HG03469 (cell line): ENCODE measurements around the gene DHFR2.
A peak's percentile ranks its signal among the peaks of the same experiment; 100 is the strongest.
"Not testable (repeated sequence)": the region's sequence is repeated elsewhere in the genome, so short reads cannot be mapped to it uniquely, and the experiment has no call there.

Source experiments
- ATAC-seq: cut with Tn5 transposase; IDR thresholded peaks from one replicate; pipeline ENCODE4 v1.9.1; 2021; ENCODE audit warnings: mild to moderate bottlenecking, moderate library complexity, moderate number of reproducible peaks; ENCODE audit not compliant: unreplicated experiment

DHFR2 gene

DNA sequence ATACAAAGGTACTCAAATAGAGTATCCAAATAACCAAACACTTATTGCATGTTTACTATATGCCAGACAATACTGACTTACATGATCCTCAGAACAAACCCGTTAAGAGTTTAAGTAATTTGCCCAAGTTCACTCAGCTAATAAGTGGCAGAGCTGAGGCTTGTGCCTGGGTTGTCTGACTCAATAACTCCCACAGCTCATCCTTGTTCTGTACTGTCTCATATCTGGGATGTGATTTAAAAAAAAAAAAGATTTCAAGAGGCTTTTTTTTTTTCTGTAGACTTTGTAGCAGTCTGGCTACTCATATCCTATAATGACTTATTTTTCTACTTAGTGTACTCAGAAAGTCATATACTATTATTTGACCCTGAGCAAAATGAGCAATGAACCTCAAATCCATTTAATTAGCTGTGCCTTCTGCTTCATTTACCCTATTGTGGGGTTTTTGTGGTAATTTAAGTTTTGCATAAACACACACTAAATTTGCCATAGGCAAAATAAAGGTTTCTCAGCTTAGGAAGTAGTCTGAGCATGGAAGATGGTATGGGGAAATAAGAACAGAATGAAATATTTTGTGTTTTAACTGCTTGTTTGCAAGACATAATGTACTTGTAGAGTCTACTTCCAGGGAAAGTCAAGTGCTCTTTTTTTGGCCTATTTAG, 3.2 kb upstream of the DHFR2 start:
- no peak for ATAC-seq

- no peak for ATAC-seq
Observed at GRCh38 chr3:94065122-94065521, 2.4 kb upstream of the DHFR2 start.

DNA sequence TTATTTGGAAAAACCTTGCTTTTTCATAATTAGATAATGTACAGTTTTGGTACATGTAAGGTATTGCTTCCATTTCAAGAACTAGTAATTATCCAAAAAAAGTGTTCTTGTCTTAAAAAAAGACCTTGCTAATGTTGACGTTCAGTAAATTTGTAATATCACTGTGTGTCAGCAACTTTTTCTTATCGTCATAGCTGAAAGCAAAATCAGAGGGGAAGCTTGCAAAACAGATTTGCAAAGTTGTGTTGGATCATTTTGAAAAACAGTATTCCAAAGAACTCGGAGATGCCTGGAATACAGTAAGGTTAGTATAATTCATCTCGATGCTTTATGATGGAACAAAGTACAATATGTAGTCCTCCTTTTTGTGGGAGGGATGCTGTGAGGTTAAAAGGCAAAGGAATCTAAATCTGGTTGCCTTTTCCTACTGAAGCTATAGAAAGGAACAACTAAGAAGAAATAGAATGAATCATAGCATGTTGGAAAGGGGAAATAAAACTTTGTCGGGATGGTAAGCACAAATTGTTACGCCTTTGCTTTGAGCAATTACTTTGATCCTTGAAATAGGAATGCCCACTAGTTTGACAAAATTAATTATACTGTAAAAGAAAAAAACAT, 1.6 kb upstream of the DHFR2 start:
- ATAC-seq = no peak

- no peak for ATAC-seq
Observed at GRCh38 chr3:94063496-94064119, 892 bp upstream of the DHFR2 start.

GRCh38 chr3:94061297-94061696, 1.4 kb downstream of the DHFR2 start:
- ATAC-seq = no peak

- ATAC-seq = no peak
Observed at GRCh38 chr3:94050546-94050945, 12.2 kb downstream of the DHFR2 start.

- no peak for ATAC-seq
Observed at GRCh38 chr3:94049267-94049666, 13.4 kb downstream of the DHFR2 start.

DNA sequence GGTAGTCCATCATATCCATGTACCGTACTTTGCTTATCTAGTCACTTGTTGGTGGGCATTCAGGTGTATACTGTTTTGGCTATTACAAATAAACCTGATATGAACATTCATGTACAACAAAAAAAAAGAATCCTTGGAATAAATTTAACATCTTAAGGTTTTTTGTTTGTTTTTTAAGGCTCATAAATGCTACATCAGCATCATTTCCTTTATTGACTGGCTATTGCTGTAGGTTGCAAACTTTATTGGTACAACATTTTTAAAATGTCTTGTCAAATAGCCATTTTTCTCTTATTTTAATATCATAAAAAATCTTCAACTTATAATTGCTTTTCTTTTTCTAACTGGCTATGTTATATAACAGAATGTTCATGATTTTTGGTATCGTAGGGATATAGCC, 16.2 kb downstream of the DHFR2 start:
- ATAC-seq = no peak

- ATAC-seq = not testable (repeated sequence)
Observed at GRCh38 chr3:94044100-94044936, 18.4 kb downstream of the DHFR2 start.

DNA sequence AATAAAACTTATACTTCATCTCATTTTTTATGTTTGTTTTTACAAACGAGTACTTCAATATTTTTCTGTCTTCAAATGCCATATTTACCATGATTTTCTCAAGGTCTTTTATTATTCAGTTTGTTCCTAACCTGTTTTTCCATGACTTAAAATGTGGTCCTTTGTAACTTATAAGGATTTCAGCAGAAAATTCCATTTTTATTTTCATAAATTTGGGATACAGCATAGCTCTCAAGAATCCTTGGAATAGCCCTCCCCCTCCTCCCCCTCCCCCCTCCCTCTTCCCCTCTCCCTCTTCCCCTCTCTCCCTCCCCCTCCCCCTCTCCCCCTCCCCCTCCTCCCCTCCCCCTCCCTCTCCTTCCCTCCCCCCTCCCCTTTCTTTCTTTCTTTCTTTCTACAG, 19.4 kb downstream of the DHFR2 start:
- ATAC-seq = no peak

GRCh38 chr3:94036909-94037507, 25.7 kb downstream of the DHFR2 start:
- peak; percentile 90 for ATAC-seq

DNA sequence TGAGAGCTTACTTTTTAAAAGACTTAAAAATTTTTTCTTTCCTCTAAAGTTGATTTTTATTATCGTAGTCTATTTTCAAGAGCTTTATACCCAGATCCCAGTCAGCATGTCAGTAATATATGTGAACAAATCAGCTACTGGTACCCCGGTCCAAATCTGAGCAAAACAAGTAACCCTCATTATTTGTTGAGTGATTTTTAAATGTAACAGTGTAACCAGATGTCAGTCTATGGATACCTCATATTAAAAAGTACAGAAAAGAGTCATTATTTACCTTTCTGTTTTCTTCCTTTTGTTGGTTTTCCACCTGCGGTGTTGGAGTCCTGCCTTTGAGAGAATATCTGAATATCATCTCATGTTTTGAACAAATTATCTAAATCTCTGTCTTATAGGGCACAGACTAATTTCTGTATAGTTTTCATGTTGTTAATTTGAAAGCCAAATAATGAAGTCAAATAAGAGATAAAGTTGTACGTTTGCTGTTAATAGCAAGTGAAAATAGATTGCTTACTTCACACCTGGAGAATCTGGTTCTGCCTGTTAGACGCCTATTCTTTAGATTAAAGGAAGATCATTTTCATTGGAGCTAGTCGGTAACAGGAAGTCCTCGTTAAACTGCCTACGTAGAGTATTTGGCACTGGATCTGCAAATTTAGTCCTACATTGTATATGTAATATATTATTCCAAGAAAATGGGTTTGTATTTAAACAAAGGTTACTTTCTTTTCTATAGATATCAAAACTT, 34.5 kb downstream of the DHFR2 start, which contains the start of gene STX19:
TSS of gene STX19 (minus strand) at position 505 of the 745 bp plus-strand sequence. CDS start 13,328 bp downstream, outside the sequence.
- no peak for ATAC-seq

GRCh38 chr3:94026623-94027022, 36.1 kb downstream of the DHFR2 start:
- ATAC-seq = no peak

DNA sequence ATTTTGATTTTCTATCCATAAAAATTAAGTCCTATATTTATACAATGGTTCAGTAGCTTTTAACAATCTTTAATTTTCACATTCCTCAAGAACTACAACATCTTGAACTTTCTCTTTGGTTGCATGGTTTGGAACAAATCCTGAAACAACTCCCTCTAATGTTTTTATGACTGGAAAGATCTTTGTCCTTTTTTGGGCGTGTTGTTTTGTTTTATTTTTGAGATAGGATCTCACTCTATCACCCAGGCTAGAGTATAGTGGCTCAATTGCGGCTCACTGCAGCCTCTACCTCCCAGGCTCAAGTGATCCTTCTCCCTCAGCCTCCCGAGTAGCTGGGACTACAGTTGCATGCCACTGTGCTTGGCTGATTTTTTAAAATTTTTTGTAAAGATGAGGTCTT, 38.3 kb downstream of the DHFR2 start:
- ATAC-seq = no peak

DNA sequence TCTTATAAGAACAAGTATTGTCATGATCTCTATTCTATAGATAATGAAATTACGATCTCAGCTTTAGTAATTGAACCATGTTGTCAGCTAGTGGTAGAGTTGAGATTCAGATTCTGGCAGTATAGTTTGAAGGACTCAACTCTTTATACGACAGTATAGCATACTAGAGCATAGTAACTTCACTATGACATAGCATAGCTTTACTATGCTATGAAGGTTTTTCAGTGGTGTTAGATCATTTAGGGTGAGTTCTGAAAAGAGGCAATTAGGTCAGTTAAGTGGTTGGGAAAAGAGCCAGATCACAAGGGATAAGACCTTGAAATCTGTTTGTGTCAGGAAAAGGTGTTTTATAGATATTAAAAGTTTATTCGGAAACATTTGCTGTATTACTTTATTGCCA, 42.4 kb downstream of the DHFR2 start:
- no peak for ATAC-seq

DNA sequence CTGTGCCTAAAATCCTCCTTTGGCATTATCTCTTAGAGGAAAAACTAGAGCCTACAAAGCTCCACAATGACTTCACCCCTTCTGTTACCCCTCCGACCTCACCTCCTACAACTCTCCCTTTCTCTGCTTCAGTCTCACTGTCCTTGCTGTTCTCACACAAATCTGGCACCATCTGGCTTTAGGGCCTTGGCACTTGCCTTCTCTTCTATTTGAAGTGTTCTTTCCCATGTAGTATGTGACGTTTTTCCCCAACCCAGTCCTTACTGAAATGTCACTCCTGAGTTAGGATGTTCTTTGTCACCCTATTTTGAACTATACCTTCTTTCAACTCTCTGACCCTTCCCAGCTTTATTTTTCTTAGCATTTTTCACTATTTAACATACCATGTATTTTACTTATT, 43.1 kb downstream of the DHFR2 start:
- ATAC-seq = no peak

DNA sequence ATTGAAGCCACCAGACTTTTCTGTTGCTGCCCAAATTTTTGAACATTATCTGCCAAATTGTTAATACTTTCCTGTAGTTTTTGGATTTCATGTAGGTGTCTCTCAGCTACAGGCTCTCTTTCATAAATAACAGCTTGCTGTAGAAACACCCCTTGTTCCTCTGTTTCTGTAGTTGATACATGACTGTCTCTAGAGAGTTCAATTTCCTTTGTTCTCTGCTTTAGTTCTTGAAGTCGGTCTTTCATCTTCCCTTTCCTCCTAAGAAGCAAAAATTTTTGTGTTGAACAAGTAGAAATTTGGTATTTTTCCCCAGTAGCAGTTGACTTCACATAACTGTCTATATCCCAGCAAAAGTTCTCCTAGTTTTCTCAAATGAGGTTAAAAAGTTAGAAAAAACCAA, 47.7 kb downstream of the DHFR2 start:
- no peak for ATAC-seq

DNA sequence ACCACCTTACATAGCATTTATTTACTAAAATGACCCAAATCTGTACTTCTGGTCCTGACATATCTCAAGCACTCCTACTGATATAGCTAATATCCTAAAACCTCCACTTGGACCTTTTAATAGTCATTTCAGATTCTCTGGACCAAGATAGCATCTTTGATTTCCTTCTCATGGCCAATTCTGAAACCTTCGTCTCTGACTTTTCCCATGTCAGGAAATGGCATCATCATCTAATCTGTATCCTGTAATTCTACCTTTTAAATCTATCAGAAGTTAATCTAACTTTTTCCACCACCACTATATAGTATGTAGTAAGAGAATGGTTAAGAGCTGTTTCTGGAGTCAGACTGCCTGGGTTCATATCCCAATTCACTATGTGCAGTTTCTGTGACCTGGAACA, 50.5 kb downstream of the DHFR2 start:
- no peak for ATAC-seq

- no peak for ATAC-seq
Observed at GRCh38 chr3:94011233-94011711, 51.4 kb downstream of the DHFR2 start.

DNA sequence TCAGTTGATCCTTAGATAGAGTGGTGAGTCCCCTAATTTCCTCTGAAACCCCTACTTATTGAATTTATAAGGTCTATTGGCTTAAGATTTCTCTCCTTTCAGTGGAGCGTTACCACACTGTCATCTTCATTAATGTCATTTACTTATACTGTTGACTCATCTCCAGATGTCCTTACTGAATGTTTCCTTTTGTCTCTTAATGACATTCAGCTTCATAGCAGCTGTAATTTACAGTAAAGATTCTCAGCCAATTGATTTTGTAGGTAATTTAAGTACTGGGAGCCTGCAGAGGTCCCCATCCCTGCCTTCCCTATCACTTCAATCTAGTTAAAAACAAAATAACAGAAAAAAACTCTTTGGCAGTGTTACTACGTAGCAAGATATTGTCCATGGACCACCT, 53.1 kb downstream of the DHFR2 start:
- no peak for ATAC-seq
